ENCODE measurements around the gene UTP25.

UTP25 gene

DNA sequence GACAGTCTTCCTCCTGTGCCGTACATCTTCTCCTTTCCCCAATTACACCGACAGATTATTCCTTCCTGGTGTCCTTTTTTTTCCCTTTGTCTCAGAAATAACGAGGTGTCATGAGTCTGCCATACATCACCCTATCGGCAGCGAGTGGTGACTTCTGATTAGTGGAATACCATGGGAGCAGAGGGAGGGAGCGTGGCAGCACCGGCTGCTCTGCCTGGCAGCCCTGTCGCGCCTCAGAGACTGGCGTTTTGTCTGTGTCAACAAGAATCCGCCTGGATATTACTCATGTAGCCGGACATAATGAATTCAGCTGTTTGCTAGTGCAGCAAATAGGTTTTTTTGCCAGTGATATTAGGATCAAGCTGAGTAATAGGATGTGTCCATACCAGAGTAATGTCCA lies 51.8 kb downstream of the UTP25 start:
- TF ChIP-seq, protein P1, sequence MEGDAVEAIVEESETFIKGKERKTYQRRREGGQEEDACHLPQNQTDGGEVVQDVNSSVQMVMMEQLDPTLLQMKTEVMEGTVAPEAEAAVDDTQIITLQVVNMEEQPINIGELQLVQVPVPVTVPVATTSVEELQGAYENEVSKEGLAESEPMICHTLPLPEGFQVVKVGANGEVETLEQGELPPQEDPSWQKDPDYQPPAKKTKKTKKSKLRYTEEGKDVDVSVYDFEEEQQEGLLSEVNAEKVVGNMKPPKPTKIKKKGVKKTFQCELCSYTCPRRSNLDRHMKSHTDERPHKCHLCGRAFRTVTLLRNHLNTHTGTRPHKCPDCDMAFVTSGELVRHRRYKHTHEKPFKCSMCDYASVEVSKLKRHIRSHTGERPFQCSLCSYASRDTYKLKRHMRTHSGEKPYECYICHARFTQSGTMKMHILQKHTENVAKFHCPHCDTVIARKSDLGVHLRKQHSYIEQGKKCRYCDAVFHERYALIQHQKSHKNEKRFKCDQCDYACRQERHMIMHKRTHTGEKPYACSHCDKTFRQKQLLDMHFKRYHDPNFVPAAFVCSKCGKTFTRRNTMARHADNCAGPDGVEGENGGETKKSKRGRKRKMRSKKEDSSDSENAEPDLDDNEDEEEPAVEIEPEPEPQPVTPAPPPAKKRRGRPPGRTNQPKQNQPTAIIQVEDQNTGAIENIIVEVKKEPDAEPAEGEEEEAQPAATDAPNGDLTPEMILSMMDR (conservative IDR thresholded peaks at IDR 0.05; ENCODE audit: low read length), result no peak
- no peak for DNase-seq (ENCODE audit: low read depth)
- no peak overlapping the region for H3K4me3 ChIP-seq (ENCODE audit: low read length)

DNA sequence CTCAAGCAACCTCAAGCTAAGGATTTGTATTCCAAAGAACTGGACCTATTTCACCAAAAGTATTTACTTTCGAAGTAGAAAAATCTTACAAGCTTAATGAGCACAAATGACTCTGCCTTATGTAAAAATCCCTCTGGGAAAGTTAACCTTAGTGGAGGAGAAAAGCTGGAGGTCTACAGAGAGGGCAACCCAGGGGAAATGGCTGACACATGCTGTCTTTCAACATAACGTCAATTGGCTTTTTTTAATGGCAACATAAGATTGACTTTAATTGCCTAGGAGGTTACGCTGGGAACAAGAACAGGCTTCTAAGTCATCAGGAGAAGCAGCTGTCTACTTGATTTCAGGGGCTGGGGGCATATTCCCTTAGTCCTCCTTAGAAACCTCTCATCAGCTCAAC lies 52.3 kb downstream of the UTP25 start:
- TF ChIP-seq, protein P1 (conservative IDR thresholded peaks at IDR 0.05; ENCODE audit: low read length), result no peak
- no peak for DNase-seq (ENCODE audit: low read depth)
- H3K4me3 ChIP-seq (ENCODE audit: low read length), result no peak overlapping the region

DNA sequence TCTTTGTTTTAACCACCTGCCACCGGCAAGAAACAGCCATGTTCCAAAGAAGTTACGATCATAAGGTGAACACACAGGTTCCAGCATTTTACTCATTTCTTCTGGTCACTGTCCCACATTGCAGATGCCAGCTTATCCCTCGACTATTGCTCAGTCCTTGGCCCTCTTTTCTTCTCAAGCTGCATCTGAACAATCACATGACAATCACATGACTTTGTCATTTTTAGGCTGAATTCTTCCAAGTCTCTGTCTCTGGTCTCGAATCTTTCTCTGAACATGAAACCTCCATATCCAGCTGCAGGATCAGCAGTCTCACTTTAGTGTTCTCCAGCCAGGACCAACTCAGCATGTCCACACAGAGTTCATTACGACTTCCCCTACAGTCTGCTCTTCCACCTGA lies 53.8 kb downstream of the UTP25 start:
- TF ChIP-seq, protein P1 (conservative IDR thresholded peaks at IDR 0.05; ENCODE audit: low read length), result no peak
- no peak for DNase-seq (ENCODE audit: low read depth)
- no peak overlapping the region for H3K4me3 ChIP-seq (ENCODE audit: low read length)

DNA sequence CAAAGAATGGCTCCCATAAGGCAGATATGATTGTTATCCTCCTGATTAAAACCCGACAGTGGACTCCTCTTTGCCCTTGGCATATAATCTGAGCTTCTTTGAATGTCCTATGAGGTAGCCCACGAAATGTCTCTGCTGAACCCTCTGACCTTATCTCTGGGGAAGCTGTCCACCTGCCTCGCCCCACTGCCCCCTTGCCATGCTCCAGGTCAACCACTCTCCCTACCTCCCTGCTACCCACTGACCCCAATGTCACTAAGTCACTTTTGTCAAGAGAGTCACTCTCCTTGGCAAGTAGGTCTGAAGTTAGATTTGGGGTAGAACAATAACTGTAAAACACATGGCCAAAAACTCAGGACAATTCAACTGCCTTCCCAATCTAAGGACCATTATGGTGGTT lies 54.5 kb downstream of the UTP25 start:
- H3K4me3 ChIP-seq (ENCODE audit: low read length), result no peak overlapping the region
- TF ChIP-seq, protein P1 (conservative IDR thresholded peaks at IDR 0.05; ENCODE audit: low read length), result no peak
- no peak for DNase-seq (ENCODE audit: low read depth)

DNA sequence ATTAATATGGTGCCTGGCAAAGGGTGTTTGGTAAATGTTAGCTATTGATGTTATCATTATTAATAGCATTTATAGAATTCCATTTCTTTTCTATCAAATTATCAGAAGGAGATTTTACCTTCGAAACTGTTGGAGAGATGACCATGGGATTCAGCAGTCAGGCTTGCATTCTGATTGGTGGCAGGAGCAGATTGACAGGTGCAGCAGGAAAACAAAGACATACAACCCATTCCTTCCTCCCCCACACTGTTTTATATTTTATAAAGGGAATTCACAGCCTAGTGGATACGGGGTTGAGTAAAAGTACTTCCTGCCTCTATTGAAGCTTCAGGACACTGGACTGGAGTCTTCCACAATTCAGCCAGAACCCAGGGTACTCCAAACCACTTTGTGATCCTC lies 55.2 kb downstream of the UTP25 start:
- no peak for DNase-seq (ENCODE audit: low read depth)
- TF ChIP-seq, protein P1 (conservative IDR thresholded peaks at IDR 0.05; ENCODE audit: low read length), result no peak
- no peak overlapping the region for H3K4me3 ChIP-seq (ENCODE audit: low read length)

DNA sequence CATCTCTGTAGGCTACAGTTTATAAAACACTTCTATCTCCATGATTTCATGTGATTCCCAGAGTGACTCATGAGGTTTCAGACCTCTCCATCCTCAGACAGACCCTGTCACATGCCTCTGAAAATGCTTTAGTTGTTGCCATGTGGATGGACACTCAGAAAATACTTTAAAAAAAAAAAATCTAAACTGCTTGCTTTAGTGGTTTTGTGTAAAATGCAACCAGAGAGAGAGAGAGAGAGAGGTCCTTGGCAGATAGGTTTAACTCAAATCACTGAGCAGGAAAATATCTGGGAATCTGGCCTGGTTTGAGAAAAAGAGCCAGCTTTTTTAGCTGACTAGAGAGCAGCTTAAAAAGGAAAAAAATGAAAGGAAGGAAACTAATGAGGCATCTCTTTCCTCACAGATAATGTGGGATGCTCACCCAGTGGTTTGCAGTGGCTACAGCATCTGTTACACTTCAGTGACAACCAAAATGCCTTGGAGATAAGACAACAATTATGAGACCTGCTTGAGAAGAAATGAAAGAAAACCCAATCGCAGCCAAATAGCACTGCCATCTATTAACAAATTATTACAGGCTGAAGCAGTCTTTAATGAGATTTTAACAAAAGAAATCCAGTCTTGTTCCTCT lies 55.7 kb downstream of the UTP25 start:
- TF ChIP-seq, protein P1 (conservative IDR thresholded peaks at IDR 0.05; ENCODE audit: low read length), result peak; percentile 35
- DNase-seq (ENCODE audit: low read depth), result peak; percentile 88
- no peak overlapping the region for H3K4me3 ChIP-seq (ENCODE audit: low read length)

DNA sequence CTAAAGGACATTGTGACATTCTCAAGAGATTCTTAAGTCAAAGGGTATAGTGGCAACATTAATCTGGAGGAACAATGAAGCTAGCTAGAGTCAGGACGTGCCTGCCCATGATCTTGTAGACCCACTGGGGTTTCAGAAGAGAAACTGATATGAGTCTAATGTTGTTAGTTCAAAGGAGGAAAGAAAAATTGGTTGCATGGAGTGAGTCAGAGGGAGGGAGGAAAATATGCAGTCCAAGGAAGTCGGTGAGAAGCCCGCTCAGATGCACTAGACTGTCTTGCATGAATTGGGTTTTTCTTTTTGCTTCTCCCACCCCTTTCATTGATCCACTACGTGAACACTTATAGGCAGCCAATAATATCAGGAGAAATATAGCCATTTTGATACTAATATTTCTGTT lies 56.5 kb downstream of the UTP25 start:
- DNase-seq (ENCODE audit: low read depth), result peak; percentile 19
- TF ChIP-seq, protein P1 (conservative IDR thresholded peaks at IDR 0.05; ENCODE audit: low read length), result no peak
- H3K4me3 ChIP-seq (ENCODE audit: low read length), result no peak overlapping the region
